Superior temporal gyrus (tissue), 1 donor: ENCODE measurements around the gene SLC22A14.
"Not testable (repeated sequence)": the region's sequence is repeated elsewhere in the genome, so short reads cannot be mapped to it uniquely, and the experiment has no call there.

Experiments
- DNase-seq: peaks from one replicate; pipeline ENCODE4 v3.0.0-alpha.2; 2016; ENCODE audit errors: extremely low spot score

Gene SLC22A14, protein sequence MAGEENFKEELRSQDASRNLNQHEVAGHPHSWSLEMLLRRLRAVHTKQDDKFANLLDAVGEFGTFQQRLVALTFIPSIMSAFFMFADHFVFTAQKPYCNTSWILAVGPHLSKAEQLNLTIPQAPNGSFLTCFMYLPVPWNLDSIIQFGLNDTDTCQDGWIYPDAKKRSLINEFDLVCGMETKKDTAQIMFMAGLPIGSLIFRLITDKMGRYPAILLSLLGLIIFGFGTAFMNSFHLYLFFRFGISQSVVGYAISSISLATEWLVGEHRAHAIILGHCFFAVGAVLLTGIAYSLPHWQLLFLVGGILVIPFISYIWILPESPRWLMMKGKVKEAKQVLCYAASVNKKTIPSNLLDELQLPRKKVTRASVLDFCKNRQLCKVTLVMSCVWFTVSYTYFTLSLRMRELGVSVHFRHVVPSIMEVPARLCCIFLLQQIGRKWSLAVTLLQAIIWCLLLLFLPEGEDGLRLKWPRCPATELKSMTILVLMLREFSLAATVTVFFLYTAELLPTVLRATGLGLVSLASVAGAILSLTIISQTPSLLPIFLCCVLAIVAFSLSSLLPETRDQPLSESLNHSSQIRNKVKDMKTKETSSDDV

DNA sequence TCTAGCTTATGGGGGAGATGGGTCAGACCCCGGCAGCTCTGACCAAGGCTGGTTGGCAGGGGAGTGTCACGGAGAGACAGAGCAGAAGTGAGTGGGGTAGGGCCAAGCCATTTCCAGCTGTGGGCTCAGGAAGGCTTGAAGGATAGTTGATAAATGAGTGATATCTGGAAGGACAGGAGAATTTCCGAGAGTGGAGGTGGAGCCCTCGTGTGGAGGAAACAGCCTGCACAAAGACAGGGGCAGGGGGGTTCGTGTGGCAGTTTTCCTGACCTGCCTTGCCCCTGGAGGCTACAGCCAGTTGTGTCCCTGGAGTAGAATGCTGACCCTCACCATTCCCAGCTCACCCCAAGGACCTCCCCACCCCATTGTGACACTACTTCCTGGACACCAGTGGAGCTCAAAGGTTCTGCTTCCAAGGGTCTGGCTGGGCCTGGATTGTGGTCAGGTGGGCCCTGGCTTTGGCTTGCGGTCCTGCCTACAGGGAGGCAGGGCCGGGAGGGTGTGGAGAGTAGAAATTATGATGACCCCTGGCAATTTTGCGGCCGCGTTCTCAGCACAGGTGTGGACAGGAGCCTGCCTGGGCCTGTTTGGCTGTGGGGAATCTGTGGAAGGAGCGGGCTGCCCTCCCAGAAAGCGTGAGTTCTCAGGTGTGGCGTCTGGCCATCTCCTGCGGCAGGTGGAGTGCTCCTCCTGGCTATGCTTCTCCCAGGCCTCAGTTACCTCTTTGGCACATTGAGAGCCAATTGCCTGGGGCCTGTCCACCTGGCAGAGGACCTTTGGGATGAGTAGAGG is at the start of gene SLC22A14:
TSS of gene SLC22A14 (plus strand) at position 400 of the 792 bp plus-strand sequence. CDS start 23,733 bp downstream, outside the sequence.
- DNase-seq, result no peak

DNA sequence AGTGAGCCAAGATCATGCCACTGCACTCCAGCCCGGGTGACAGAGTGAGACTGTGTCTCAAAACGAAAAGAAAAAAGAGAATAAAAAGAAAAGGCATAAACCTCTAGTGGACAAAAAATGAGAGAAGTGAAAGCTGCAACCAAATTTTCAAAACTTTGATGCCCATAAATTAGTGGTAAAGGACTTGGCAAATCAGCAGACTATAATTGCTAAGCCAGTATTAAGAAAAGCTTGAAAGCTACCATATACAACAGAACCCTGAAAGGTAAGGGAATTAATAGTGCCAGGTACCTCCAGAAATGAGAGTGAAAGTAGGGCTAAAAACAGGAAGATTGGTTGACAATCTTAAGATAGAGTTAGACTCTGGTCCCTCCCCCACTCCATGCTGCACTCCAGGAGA is 49.4 kb upstream of the SLC22A14 start:
- DNase-seq, result no peak

DNA sequence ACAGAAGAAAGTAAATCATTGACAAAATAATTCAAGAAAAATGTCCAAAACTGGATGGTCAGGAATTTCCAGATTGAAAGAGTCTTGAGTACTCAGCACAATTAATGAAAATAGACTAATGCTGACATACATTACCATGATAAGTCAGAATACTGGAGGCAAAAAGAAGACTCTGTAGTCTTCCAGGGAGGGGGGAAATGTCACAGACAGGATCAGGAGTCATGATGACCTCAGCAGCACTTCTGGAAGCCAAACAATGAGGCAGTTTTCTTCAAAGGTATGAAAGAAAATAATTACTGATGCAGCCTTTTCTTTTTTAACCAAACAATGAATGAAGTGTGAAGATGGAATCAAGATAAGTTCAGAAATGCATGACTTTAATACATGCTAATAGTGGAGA is 46.6 kb upstream of the SLC22A14 start:
- no peak for DNase-seq

DNA sequence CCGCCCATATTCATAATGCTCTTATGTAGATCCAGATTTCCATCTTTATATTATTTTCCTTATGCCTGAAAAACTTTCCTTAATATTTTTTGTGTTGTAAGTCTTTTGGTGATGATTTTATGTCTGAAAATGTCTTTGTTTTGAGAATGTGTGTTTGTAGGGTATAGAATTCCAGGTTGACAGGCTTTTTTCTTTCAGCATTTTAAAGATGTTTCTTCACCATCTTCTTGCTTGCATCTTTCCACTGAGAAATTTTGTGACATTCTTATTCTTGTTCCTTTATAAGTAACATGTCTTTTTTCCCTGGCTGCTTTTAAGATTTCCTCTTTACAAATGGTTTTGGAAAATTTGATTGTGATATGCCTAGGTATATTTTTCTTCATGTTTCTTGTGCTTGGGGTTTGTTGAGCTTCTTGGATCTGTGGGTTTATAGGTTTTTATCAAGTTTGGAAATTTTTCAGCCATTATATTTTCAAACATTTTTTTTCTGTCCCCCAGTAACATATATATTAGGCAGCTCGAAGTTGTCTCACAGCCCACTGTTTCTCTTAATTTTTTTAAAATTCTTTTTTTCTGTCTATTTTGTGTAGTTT is 43.6 kb upstream of the SLC22A14 start:
- DNase-seq, result no peak

DNA sequence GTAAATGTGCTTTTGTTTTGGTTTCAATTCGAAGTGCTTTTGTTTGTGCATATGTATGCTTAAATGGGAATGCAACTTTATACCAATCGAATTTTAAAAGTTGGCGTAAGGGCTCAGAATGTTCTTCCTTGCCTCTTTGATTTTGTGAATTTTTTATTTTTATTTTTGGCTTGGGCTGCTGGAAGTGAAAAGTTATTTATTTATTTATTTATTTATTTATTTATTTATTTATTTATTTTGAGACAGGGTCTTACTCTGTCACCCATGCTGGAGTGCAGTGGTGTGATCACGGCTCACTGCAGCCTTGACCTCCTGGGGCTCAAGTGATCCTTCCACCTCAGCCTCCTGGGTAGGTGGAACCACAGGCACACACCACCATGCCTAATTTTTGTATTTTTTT is 39.3 kb upstream of the SLC22A14 start:
- not testable (repeated sequence) for DNase-seq

DNA sequence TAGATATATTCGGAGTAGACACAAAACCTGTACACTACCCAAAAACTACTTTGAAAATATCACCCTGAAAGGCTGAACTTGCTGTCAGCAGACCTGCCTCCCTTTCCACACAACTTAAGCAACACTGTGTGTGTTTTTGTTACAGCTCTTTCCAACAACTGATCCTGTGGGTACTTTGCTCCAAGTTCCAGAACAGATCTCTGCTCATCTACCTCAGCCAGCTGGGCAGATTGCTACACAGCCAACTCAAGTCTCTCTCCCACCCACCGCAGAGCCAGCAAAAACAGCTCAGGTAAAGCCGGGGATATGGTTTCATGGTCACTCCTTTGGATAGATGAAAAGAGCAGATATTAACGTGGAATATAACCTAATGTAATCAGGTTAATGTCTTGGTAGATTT is 36.2 kb upstream of the SLC22A14 start:
- DNase-seq, result no peak

DNA sequence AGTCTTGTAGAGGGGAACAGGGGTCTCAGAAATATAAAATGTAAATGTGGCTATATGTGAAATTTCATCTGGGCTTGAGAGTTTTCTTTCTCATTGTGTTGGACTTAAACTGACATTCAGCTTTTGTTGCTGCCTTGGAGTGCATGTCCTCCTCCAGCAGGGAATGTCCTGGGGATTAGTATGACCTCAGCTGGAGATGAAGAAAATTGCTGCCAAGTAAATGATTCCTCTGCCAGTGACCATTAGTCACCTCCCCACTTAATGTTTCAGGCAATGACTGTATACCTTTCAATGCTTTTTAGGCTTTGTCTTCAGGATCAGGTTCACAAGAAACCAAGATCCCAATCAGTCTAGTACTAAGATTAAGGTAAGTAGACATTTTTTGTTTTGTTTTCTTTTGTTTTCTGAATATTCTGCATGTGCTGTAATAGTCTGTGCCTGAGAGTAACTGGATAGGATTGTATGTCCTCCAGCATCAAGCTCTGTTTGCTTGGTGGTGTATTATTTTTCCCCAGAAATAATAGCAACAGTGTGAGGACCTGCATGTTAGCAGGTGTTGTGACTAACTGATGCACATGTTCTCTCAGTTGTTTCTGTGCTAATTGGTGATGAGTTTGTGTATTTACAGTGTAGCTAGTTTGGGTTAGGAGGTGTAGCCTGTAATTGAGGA is 34.6 kb upstream of the SLC22A14 start:
- no peak for DNase-seq

DNA sequence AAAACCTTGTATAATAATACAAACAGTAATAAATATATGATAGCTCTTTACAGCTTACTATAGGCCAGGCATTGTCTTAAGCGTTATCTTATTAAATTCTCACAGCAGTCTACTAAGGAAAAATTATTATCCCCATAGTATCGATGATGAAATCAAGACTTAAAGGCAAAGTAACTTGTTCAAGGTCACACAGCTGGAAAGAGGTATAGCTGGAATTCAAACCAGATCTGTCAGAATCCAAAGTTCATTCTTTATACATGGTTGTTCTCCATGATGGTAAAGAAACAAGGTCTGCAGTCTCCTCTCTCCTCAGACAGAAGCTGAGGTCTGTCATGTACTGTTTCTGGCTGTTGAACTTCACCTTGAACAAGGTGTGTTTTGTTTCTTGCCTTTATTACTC is 31.9 kb upstream of the SLC22A14 start:
- no peak for DNase-seq

DNA sequence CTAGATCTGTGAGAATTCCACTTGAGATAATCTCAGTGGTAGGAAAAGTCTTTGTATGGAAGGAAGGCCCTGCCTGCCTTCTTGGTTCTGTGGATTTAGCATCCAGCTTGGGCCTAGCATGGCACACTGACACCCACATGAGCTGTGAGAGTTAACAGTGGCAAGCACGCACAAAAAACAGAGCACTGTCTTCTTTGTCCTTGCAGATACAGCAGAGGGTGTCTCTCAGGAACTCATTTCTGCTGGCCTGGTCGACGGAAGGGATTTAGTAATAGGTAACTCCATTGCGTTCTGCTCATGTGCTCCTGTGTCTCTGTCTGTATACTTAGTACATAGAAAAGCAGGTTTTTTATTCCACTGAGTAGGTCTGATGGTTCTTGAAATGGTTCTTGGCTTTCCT is 30.9 kb upstream of the SLC22A14 start:
- DNase-seq, result no peak

DNA sequence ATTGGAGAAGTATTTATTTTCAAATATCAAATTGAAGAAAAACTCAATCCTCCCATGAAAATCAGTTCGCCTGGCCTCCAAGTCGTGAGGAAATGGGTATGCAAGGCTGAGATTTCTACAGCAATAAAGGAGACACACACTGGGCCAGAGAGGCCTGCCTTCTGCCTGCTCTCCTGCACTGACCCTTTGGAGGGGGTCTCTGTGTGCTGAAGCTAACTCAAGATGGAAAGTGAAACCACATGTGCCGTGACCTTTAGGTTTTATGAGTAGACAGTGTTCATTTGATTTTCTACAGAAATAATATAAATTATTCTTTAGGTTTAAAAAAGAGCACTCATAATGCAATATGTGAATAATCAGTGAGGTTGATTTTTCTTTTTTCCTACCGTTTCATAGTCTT is 28.4 kb upstream of the SLC22A14 start:
- DNase-seq, result no peak

DNA sequence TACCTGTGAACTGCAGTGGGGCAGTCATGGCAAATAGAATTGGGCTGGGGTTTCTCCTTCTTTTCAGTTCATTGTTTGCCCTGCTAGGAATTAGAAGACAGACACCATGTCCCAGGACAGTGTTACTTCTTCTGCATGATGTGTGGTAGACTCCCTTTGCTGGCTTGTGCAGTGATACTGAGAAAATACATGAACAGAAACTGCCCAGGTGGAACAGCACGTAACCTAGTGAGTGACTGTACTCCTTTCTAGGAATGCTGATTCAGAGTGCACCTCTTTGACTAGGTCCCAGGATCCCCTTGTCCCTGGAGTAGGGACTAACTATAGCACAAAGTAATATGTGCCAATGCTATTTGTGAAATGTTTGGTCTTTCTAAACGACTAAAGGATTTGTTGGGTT is 27.2 kb upstream of the SLC22A14 start:
- DNase-seq, result no peak

DNA sequence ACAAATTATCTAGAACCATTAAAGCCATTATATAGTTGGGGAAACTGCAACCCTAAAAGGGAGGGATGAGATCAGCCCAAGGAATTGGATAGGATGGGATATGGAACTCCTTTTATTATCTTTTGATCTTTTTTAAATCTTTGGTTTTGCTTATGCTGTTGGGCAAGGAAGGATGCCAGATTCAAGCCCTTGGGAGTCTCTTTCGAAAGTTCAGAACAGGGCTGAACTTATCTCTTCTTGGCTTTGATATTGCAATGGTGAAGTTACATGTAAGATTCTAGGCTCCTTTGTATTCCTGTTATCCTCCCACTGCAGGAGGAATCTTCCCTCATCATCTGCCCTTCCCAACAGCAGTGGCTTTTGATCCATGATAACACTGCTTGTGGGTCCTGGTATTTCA is 26.5 kb upstream of the SLC22A14 start:
- DNase-seq, result no peak

DNA sequence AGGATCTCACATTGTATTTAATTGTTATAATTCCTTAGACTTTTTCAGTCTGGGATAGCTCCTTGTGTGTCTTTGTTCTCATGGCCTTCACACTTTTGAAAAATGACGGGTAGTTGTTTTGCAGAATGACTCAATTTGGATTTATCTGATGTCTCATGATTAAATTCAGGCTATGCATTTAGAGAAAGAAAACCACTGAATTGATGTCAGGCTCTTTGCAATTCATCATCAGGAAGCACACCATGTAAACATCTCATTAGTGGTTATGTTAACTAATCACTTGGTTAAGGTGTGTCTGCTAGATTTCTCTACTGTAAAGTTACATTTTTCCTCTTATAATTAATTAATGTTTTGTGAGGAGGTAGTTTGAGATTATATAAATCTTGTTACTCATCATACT is 24.5 kb upstream of the SLC22A14 start:
- no peak for DNase-seq

DNA sequence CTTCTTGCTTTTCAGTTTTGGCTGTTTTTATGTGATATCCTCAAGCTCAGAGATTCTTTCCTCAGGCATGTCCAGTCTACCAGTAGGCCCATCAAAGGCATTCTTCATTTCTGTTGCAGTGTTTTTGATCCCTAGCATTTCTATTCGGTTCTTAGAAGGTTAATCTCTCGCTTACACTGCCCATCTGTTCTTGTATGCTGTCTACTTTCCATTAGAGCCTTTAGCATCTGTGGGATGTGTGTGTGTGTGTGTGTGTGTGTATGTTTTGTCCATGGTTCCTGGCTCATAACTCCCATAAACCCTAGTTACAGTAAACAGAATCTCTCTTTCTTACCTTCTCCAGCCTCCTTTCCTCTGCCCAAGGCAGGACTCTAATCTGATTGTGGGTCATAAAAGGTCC is 21.6 kb upstream of the SLC22A14 start:
- DNase-seq, result no peak

DNA sequence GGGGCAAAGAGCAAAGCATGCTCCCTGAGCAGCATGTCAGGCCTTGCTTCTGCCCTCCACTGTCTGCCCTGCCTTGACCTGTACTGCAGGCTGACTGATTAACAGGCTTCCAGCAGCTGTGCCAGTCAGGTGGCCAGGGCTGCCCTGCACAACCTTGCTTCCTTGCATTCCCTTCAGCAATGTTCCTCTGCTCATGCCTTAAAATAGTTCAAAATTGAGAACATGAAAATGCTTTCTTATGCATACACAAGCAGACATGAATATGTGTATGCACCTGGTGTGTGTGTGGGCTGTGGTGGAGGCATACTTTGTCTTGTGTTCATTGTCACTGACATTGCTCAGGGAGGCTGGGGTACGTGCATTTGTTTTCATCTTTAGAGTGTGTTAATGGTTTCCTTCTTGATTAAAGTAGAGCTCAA is 17.7 kb upstream of the SLC22A14 start:
- no peak for DNase-seq

DNA sequence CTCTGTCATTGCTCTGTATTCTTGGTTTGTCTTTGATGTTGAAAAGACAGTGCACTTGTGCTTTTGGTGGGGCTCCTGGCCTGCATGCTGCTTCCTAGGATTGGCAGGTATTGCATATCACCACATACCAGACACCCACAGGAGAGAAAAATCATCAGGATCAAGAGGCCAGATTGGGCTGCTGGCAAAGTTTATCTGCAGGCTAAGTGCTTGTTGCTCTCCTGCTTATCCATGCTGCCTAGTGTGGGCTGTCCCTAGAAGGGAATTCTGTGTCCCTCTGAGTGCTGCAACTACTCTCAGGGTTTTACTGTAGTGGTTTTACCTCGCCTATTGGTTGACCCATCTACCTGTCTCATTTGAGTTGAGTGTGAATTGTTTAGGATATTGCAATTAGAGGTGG is 17.3 kb upstream of the SLC22A14 start:
- DNase-seq, result no peak

DNA sequence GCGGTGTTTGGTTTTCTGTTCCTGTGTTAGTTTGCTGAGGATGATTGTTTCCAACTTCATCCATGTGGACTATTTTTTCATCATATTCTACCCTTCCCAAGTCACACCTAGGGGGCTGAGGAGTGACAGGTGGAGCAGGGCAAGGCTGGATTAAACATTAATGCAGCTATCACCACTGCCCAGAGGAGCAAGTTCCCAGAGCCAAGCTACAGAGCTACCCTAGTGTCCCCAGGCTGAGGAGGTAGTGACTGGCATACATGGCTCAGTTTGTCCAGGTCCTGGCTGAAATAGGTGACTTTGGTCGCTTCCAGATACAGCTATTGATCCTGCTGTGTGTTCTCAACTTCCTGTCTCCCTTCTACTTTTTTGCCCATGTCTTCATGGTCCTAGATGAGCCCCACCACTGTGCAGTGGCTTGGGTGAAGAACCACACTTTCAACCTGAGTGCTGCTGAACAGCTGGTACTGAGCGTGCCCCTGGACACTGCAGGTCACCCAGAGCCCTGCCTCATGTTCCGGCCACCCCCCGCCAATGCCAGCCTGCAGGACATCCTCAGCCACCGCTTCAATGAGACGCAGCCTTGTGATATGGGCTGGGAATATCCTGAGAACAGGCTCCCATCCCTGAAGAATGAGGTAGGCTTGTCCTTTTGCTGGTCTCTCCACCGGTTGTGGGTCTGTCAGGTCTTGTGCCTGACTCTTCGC is 16.3 kb upstream of the SLC22A14 start, which contains the start of gene SLC22A13:
TSS of gene SLC22A13 (plus strand) at position 209 of the 704 bp plus-strand sequence. CDS start at position 258, 49 bp downstream.
- DNase-seq, result no peak

DNA sequence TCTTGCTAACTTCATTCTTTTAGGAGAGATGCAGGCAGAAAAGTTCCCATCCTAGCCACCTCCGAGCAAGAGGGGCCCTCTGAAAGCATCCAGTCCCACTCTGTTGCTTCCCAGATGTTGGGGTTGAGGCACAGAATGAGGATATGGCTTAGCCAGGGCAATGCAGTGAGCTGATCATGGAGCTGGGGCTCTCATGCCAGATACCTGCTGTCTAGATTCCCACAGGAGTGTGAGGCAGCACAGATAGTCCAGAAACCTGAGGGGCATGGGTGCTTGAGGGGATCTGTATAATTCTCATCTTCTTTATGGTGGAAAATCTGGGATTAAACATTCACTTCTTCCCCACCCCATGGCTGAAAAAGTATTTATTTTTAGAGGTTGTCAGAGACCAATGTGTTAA is 15.3 kb upstream of the SLC22A14 start:
- no peak for DNase-seq

DNA sequence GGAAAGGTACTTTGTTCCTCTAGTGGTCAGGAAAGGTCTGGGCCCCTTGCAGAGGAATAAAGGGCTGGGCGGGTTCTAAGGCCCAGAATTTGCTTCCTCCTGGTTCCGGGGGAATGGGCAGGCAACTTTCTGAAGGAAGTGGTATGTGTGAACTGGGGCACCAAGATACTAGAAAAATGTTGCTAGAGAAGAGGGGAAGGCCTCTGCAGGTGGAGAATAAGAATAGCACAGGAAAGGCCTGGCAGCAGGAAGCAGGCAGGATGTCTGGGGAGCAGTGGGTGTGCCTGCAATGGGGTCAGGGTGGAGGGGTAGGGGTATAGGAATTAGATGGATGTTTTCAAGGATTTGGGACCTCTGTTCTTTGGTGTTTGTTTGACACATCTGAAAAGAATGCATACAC is 14.4 kb upstream of the SLC22A14 start:
- DNase-seq, result no peak

DNA sequence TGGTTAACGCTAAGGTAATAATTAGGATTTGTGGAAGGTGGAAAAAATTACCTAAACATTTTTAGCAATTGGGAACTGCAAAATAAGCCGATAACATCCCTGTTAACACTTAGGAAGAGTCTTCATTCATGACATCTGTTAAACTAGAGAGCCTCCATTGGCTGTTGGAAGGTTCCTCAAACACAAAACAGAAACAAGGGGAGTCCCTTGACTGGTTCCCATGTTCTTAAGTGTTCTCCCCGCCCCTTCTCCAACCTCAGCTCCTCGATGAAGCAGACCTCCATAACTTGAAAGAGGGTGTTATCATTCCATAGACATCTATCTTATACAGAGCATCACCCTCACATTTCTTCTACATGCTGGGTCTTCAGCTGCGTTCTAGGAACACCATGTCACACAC is 14.0 kb upstream of the SLC22A14 start:
- DNase-seq, result no peak

DNA sequence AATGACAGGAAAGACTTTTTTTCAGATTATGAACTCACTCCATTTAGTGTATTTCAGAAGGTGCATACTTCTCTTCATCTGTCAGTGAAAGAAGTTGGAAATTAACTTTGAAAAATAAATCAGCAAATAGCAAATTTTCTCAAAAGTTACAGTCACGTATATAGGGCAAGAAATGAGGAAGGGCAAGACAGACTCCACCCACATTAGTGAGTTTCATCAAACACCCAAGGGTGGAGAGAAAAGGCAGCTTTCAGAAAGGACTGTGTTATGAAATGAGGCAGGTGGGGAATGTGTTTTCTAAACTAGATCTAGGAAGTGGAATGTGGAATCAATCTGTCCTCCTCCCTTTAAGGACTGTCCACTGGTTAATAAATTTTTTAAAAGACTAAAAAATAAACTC is 13.6 kb upstream of the SLC22A14 start:
- DNase-seq, result no peak
